ENCODE results near the gene CARM1. TPM values are rescaled to one million over a fixed set of nuclear protein-coding genes. Genes with fewer than 3 reads are reported as not detected.
A peak's percentile ranks its signal among the peaks of the same experiment; 100 is the strongest.

CARM1 gene
- total RNA-seq, 6 experiments from 2014 or later: 67.2 to 82.1 (median 76.8) TPM

DNA sequence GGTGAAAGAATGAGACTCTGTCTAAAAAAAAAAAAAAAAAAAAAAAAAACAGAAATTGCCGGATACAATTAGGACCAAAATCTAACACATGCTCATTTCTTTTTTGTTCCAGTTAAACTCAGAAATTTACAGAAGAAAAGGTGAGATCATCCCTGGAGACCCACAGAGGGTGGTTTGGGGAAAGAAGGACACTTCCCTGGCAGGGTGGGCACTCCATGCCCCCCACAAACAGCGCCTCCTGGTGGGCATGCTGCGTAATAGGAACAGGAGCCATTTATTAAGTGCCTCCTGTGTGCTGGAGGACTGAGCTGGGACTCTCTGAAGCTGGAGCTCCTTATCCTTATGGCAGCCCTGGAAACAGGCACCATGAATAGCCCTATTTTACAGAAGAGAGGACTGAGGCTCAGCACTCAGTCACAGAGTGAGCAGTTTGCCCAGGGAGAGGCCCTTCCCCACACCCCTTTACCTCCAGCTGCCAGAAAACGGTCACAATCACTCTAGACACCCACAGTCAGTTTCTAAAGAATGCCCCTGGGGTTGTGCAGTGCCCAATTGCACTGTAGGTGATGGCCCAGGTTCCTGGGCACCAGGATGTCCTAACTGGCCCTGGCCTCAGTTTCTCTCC lies 13.0 kb upstream of the CARM1 start:
- Mint-ChIP-seq H3K4me1 (ENCODE audit: low read depth) (peaks cover 13% of the 10 kb centered on the region), H3K27ac (peak overlapping the region; percentile 12; the same call in 1 of the 2 replicates), H3K36me3 (ENCODE audit: low read depth) (no peaks in the 10 kb centered on the region), H3K9me3 (no peaks in the 10 kb centered on the region), H3K4me3 (no peak overlapping the region), H3K27me3 (ENCODE audit: insufficient read depth) (no peaks in the 10 kb centered on the region; the same call in 1 of the 2 replicates)
- no peak for DNase-seq
- TF ChIP-seq, protein P1, sequence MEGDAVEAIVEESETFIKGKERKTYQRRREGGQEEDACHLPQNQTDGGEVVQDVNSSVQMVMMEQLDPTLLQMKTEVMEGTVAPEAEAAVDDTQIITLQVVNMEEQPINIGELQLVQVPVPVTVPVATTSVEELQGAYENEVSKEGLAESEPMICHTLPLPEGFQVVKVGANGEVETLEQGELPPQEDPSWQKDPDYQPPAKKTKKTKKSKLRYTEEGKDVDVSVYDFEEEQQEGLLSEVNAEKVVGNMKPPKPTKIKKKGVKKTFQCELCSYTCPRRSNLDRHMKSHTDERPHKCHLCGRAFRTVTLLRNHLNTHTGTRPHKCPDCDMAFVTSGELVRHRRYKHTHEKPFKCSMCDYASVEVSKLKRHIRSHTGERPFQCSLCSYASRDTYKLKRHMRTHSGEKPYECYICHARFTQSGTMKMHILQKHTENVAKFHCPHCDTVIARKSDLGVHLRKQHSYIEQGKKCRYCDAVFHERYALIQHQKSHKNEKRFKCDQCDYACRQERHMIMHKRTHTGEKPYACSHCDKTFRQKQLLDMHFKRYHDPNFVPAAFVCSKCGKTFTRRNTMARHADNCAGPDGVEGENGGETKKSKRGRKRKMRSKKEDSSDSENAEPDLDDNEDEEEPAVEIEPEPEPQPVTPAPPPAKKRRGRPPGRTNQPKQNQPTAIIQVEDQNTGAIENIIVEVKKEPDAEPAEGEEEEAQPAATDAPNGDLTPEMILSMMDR (IDR thresholded peaks at IDR 0.05): peak; percentile 93

DNA sequence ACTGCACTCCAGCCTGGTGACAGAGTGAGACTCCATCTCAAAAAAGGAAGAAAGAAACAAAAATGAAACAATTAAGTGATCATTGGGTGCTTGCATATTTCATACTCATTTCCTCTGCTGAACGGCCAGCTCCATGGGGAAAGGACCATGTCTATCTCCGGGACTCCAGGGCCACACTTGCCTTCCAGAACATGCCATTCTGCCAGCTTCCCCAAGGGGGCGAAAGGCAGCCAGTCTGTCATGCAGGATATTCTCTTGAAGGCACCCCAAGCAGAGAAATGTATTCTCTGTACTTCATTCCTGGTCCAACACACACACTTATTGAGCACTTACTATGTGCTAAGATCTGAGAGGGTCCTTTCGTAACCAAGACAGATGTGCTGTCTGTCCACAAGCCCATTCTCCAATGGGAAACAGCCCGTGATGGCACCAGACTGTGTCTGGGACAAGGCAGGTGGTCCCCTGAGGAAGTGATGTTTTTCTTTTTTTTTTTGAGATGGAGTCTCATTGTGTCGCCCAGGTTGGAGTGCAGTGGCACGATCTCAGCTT lies 10.2 kb upstream of the CARM1 start:
- no peaks in the 10 kb centered on the region for H3K36me3 Mint-ChIP-seq (ENCODE audit: low read depth)
- TF ChIP-seq, protein P1 (IDR thresholded peaks at IDR 0.05): peak; percentile 72
- peaks cover 28% of the 10 kb centered on the region for H3K4me1 Mint-ChIP-seq (ENCODE audit: low read depth)
- no peaks in the 10 kb centered on the region for H3K27me3 Mint-ChIP-seq (ENCODE audit: insufficient read depth)
- H3K4me3 Mint-ChIP-seq: no peak overlapping the region
- DNase-seq: no peak
- no peaks in the 10 kb centered on the region for H3K9me3 Mint-ChIP-seq
- H3K27ac Mint-ChIP-seq: no peak overlapping the region

DNA sequence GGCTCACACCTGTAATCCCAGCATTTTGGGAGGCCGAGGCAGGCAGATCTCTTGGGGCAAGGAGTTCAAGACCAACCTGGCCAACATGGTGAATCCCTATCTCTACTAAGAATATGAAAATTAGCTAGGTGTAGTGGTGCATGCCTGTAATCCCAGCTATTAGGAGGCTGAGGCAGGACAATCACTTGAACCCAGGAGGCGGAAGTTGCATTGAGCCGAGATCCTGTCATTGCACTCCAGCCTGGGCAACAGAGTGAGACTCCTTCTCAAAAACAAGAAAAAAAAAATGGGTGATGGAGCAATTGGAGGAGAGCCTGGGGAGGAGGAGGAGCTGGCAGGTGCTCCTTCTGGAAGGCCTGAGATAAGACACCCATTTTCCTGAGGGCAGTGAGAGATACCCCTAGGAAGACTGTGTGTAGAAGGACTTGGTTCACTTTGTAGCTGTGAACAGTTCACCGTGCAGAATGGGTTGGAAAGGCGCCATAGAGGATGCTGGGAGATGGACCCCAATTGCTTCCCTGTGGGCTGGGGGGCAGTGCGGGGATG lies 8.7 kb upstream of the CARM1 start:
- H3K36me3 Mint-ChIP-seq (ENCODE audit: low read depth): no peaks in the 10 kb centered on the region
- no peaks in the 10 kb centered on the region for H3K9me3 Mint-ChIP-seq
- H3K27ac Mint-ChIP-seq: peak overlapping the region; percentile 88
- peaks cover 28% of the 10 kb centered on the region for H3K4me1 Mint-ChIP-seq (ENCODE audit: low read depth)
- H3K4me3 Mint-ChIP-seq: peak overlapping the region; percentile 73; the same call in 1 of the 2 replicates
- TF ChIP-seq, protein P1 (IDR thresholded peaks at IDR 0.05): no peak
- no peak for DNase-seq
- no peaks in the 10 kb centered on the region for H3K27me3 Mint-ChIP-seq (ENCODE audit: insufficient read depth)

DNA sequence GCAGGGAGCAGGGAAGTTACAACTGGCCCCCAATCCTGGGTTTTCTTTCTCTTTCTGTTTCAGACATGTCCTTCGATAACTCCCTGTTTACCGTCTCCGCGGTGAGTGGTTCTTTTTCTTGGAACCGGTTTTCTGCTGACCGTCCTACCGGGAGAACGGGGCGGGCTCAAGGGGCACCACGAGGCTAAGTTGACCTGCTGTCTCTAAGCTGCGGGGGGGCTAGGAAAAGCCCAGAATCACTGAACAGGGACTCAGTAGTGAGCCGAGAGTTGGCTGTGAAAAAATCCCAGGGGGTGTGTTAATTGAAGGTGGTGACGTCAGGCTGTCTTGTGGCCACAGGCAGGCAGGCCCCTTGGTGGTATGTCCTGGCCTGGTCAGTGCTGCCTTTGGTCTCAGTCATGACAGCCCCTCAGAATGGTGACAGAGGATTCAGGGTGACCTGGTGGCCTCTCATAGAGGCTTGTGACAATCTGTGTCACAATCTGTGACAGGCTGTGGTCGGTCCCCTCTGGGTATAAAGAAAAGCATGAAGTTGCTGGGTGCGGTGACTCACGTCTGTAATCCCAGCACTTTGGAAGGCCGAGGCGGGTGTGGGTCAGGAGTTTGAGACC lies 8.1 kb upstream of the CARM1 start:
- peaks cover 26% of the 10 kb centered on the region for H3K4me1 Mint-ChIP-seq (ENCODE audit: low read depth)
- H3K27ac Mint-ChIP-seq: peak overlapping the region; percentile 88
- no peaks in the 10 kb centered on the region for H3K9me3 Mint-ChIP-seq
- no peaks in the 10 kb centered on the region for H3K36me3 Mint-ChIP-seq (ENCODE audit: low read depth)
- peak; percentile 33 for DNase-seq
- peak overlapping the region; percentile 73; the same call in 1 of the 2 replicates for H3K4me3 Mint-ChIP-seq
- no peaks in the 10 kb centered on the region for H3K27me3 Mint-ChIP-seq (ENCODE audit: insufficient read depth)
- TF ChIP-seq, protein P1 (IDR thresholded peaks at IDR 0.05): no peak

DNA sequence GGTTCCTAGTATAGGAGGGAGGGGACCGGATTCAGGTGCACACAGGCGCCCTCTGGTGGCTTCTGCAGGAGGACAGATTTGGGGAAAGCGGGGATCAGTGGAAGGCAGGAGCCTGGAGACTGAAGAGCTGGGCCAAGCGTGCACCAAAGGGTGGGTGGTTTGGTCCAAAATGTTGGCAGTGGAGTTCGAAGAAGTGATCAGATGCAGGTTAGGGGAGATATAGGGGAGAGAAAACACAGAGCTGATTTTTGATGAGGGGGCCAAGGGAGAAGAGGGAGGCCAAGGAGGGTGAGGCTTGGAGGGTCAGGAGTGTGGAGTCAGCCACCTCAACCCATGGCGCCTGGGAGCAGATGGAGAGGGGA lies 6.8 kb upstream of the CARM1 start:
- Mint-ChIP-seq H3K36me3 (ENCODE audit: low read depth) (no peaks in the 10 kb centered on the region), H3K9me3 (no peaks in the 10 kb centered on the region), H3K4me1 (ENCODE audit: low read depth) (peaks cover 23% of the 10 kb centered on the region), H3K27ac (peak overlapping the region; percentile 52; the same call in 1 of the 2 replicates), H3K4me3 (peak overlapping the region; percentile 0), H3K27me3 (ENCODE audit: insufficient read depth) (no peaks in the 10 kb centered on the region)
- DNase-seq: peak; percentile 66
- TF ChIP-seq, protein P1 (IDR thresholded peaks at IDR 0.05): peak; percentile 92
